ENCODE data around the gene SLC32A1.

Gene SLC32A1

DNA sequence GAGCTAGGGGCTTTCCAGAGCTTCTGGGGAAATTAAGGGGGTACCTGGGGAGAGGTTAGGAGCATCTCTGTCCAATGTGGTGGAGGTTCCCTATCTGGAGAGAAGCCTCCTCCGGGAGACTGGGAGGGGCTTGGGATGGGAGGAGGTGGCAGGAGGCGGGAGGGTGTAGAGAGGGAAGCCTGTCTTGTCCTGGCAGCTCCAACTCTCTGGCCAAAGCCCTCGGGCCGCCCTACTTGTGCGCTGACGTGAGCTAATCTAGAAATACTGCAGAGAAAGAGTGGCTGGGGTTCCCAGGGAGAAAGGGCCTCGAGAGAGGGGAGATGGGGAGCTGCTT is 1.6 kb upstream of the SLC32A1 start:
- no peak for DNase-seq

GRCh38 chr20:38723017-38723847 is 1.1 kb upstream of the SLC32A1 start:
- Mint-ChIP-seq H3K36me3 (ENCODE audit: low read depth) (no peaks in the 10 kb centered on the region), H3K27ac (no peak overlapping the region)
- DNase-seq, result peak; percentile 41

More for the DNA sequence above, 1.6 kb upstream of the SLC32A1 start:
- TF ChIP-seq, protein P1, sequence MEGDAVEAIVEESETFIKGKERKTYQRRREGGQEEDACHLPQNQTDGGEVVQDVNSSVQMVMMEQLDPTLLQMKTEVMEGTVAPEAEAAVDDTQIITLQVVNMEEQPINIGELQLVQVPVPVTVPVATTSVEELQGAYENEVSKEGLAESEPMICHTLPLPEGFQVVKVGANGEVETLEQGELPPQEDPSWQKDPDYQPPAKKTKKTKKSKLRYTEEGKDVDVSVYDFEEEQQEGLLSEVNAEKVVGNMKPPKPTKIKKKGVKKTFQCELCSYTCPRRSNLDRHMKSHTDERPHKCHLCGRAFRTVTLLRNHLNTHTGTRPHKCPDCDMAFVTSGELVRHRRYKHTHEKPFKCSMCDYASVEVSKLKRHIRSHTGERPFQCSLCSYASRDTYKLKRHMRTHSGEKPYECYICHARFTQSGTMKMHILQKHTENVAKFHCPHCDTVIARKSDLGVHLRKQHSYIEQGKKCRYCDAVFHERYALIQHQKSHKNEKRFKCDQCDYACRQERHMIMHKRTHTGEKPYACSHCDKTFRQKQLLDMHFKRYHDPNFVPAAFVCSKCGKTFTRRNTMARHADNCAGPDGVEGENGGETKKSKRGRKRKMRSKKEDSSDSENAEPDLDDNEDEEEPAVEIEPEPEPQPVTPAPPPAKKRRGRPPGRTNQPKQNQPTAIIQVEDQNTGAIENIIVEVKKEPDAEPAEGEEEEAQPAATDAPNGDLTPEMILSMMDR (IDR thresholded peaks at IDR 0.05), result no peak
- Mint-ChIP-seq H3K27me3 (ENCODE audit: low read depth, poor library complexity) (peaks cover 100% of the 10 kb centered on the region), H3K36me3 (ENCODE audit: low read depth) (no peaks in the 10 kb centered on the region), H3K4me1 (peaks cover 83% of the 10 kb centered on the region), H3K27ac (no peak overlapping the region), H3K9me3 (no peaks in the 10 kb centered on the region), H3K4me3 (peak overlapping the region; percentile 70)

GRCh38 chr20:38724626-38725147 is 401 bp downstream of the SLC32A1 start:
- no peak overlapping the region for H3K27ac Mint-ChIP-seq
- no peak for DNase-seq
- H3K4me3 Mint-ChIP-seq, result peak overlapping the region; percentile 65

More at GRCh38 chr20:38723017-38723847, 1.1 kb upstream of the SLC32A1 start:
- TF ChIP-seq, protein P1 (IDR thresholded peaks at IDR 0.05), result no peak
- Mint-ChIP-seq H3K4me3 (peak overlapping the region; percentile 70), H3K27me3 (ENCODE audit: low read depth, poor library complexity) (peaks cover 100% of the 10 kb centered on the region), H3K4me1 (peaks cover 83% of the 10 kb centered on the region), H3K9me3 (no peaks in the 10 kb centered on the region)

GRCh38 chr20:38725148-38725901 is 1.0 kb downstream of the SLC32A1 start:
- Mint-ChIP-seq H3K4me1 (peaks cover 83% of the 10 kb centered on the region), H3K4me3 (peak overlapping the region; percentile 60), H3K36me3 (ENCODE audit: low read depth) (no peaks in the 10 kb centered on the region), H3K9me3 (peaks cover 12% of the 10 kb centered on the region), H3K27me3 (ENCODE audit: low read depth, poor library complexity) (peaks cover 100% of the 10 kb centered on the region), H3K27ac (no peak overlapping the region)
- TF ChIP-seq, protein P1 (IDR thresholded peaks at IDR 0.05), result no peak
- DNase-seq, result peak; percentile 41

More at GRCh38 chr20:38724626-38725147, 401 bp downstream of the SLC32A1 start:
- Mint-ChIP-seq H3K27me3 (ENCODE audit: low read depth, poor library complexity) (peaks cover 100% of the 10 kb centered on the region), H3K4me1 (peaks cover 83% of the 10 kb centered on the region), H3K9me3 (peaks cover 7% of the 10 kb centered on the region), H3K36me3 (ENCODE audit: low read depth) (no peaks in the 10 kb centered on the region)
- TF ChIP-seq, protein P1 (IDR thresholded peaks at IDR 0.05), result no peak

DNA sequence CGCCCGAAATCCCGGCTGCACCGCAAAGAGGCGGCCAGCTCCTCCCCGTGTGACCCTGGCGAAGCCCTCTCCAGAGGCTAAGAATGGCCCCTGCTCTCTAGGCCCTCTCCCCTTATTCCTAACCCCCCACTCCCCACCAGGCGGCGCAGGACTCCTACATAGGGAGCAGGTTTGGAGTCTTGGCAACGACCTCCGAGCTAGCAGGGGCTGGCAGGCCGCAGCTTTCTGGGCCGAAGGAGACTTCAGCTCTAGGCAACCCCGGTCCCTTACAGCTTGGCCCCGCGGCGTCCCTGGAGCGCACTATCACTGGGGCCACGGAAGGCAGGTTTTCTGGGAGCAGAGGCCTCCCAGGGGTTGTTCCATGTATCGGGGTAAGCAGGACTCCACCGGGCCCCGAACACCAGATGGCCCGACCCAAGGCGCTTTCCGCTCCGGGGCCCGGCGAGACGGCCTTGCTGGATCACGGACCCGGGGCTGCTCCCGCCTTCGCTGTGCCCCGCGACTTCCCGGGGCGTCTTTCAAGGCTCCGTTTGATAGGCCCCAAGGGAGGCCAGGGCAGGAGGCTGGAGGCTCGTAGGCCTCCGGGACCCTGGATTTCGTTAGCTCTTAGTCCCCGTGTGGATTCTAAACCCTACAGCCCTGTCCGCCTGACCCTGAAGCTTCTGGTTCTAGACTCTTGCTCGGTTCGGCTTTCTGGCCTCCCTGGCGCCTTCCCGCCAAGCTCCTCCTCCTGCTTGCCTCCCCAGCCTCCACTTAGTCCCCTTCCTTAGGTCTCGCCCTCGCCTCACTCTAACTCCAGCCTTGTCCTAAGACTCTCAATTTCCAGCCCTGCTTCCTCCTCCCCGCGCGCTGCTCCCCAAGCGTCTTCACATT is 1.9 kb downstream of the SLC32A1 start:
- peak overlapping the region; percentile 62 for H3K4me3 Mint-ChIP-seq
- H3K27me3 Mint-ChIP-seq (ENCODE audit: low read depth, poor library complexity), result peaks cover 100% of the 10 kb centered on the region
- H3K9me3 Mint-ChIP-seq, result peaks cover 13% of the 10 kb centered on the region

More for the DNA sequence above, 1.9 kb downstream of the SLC32A1 start:
- TF ChIP-seq, protein P1 (IDR thresholded peaks at IDR 0.05), result peak; percentile 65
- peak; percentile 86 for DNase-seq
- no peaks in the 10 kb centered on the region for H3K36me3 Mint-ChIP-seq (ENCODE audit: low read depth)
- no peak overlapping the region for H3K27ac Mint-ChIP-seq
- H3K4me1 Mint-ChIP-seq, result peaks cover 83% of the 10 kb centered on the region
